AG10803 (cell line): ENCODE results near the gene LAPTM5.

ENCODE experiments used
- DNase-seq: peaks from one replicate; pipeline ENCODE4 v3.0.0; 2010; ENCODE audit warnings: low read depth
- H3K4me3 ChIP-seq: 2 replicates; pipeline ENCODE4 v1.5.1; 2011; ENCODE audit warnings: mild to moderate bottlenecking, low read length, control low read depth
- CTCF ChIP-seq: conservative IDR thresholded peaks from 2 replicates; pipeline ENCODE4 v1.5.1; 2011; ENCODE audit warnings: mild to moderate bottlenecking, low read length, control low read depth, inconsistent platforms

Gene LAPTM5

GRCh38 chr1:30801771-30802198, 44.2 kb upstream of the LAPTM5 start:
- no peak overlapping the region for H3K4me3 ChIP-seq
- peak; percentile 43 for DNase-seq
- peak; percentile 94 for TF ChIP-seq CTCF

- TF ChIP-seq CTCF = no peak
- no peak for DNase-seq
- no peak overlapping the region for H3K4me3 ChIP-seq
These were observed 41.6 kb upstream of the LAPTM5 start for GRCh38 chr1:30799233-30799511.

- H3K4me3 ChIP-seq = no peak overlapping the region
- no peak for DNase-seq
- no peak for TF ChIP-seq CTCF
These were observed 41.0 kb upstream of the LAPTM5 start for GRCh38 chr1:30798389-30799232.

- peak; percentile 24 for DNase-seq
- TF ChIP-seq CTCF = no peak
- H3K4me3 ChIP-seq = no peak overlapping the region
These were observed 37.5 kb upstream of the LAPTM5 start for GRCh38 chr1:30795026-30795425.

- no peak overlapping the region for H3K4me3 ChIP-seq
- TF ChIP-seq CTCF = no peak
- DNase-seq = no peak
These were observed 36.7 kb upstream of the LAPTM5 start for GRCh38 chr1:30794260-30794659.

GRCh38 chr1:30793209-30793608, 35.6 kb upstream of the LAPTM5 start:
- TF ChIP-seq CTCF = no peak
- H3K4me3 ChIP-seq = no peak overlapping the region
- DNase-seq = no peak

GRCh38 chr1:30791868-30792267, 34.3 kb upstream of the LAPTM5 start:
- no peak for TF ChIP-seq CTCF

More at GRCh38 chr1:30791868-30792267, 34.3 kb upstream of the LAPTM5 start:
- DNase-seq = no peak
- H3K4me3 ChIP-seq = no peak overlapping the region
